Measurements from ENCODE around the gene RCN1.

DNA sequence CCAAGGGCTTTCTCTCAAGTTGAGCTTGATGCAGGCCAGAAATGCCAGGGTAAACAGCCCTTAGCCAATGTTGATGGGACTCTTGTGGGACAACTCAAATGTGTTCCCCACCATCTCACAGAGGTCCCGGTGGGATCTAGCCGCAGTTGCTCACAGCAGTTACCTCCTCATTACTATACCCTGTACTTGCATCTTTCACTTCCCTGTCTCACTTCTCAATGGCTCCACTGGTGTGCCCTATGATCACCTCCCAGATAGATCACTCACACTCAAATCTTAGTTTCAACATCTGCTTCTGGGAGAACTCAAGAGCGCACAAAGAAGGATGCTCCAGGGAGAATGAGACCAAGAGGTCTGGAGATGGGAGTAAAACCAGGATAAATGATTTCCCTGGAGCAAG lies 47.0 kb downstream of the RCN1 start:
- TF ChIP-seq, protein P1, sequence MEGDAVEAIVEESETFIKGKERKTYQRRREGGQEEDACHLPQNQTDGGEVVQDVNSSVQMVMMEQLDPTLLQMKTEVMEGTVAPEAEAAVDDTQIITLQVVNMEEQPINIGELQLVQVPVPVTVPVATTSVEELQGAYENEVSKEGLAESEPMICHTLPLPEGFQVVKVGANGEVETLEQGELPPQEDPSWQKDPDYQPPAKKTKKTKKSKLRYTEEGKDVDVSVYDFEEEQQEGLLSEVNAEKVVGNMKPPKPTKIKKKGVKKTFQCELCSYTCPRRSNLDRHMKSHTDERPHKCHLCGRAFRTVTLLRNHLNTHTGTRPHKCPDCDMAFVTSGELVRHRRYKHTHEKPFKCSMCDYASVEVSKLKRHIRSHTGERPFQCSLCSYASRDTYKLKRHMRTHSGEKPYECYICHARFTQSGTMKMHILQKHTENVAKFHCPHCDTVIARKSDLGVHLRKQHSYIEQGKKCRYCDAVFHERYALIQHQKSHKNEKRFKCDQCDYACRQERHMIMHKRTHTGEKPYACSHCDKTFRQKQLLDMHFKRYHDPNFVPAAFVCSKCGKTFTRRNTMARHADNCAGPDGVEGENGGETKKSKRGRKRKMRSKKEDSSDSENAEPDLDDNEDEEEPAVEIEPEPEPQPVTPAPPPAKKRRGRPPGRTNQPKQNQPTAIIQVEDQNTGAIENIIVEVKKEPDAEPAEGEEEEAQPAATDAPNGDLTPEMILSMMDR (IDR thresholded peaks at IDR 0.05) = no peak
- TF ChIP-seq POLR2A (IDR thresholded peaks at IDR 0.05) = no peak

All from tibial nerve (tissue), 3 donors.